ENCODE results near the gene RRP1.

Gene RRP1

DNA sequence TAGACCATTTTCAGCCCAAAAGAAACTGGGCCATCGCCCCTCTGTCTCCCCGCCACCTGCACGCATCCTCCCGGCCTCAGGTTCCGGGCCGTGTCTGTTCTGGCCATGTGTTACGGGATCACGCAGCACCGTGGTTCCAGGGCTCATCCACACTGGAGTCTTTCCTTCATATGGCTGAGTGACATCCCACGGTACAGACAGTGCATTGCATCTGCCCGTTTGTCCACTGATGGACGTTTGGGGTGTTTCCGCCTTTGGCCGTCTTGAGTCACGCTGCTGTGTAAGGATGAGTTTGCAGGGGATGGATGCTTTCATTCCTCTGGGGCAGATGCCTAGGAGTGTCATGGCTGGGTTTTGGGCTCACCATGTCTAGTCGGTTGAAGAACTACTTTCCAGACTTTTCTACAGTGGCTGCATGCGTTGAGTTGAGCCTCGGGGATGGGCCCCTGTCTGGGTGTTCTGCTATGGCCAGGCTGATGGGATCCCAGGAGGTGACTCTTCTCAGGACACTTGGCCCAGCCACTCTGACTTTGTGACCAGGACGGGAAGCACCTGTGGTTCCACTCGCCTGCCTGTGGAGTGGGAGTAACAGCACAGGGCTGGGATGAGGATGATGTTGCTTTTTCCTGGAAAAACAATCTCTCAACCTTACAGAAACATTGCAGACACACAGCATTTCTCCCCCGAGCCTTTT lies 16.8 kb downstream of the RRP1 start:
- TF ChIP-seq Cebpa-rat (IDR thresholded peaks at IDR 0.05) = no peak
- peaks cover 82% of the 10 kb centered on the region for H4K20me1 ChIP-seq
- H3K4me1 ChIP-seq = peaks cover 79% of the 10 kb centered on the region
- peak overlapping the region; percentile 77 for H3K4me2 ChIP-seq
- peak overlapping the region; percentile 34 for H3K9ac ChIP-seq
- peak overlapping the region; percentile 83 for H3K27ac ChIP-seq
- no peaks in the 10 kb centered on the region for H3K9me3 ChIP-seq
- no peak overlapping the region for H3K4me3 ChIP-seq
- H3K27me3 ChIP-seq = no peaks in the 10 kb centered on the region
- peaks cover 36% of the 10 kb centered on the region for H3K36me3 ChIP-seq

DNA sequence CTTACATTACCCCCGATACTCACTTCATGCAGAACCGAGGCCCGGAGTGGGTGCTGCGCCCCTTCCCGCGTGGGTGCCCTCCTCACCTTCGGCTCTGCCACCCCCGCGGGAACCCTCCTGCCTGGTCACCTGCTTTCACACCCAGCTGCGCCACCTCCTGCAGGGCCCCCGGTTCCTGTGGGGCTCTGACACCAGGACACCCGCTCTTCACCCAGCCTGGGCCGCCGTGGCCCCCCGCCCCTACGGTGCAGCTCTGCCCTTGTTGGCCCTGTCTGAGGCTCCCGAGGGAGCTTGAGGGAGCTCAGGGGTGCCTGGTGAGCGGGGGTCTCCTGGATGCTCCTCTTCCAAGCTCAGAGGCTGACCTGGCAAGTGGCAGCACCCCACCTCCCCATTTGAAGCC lies 19.0 kb downstream of the RRP1 start:
- H4K20me1 ChIP-seq = peaks cover 68% of the 10 kb centered on the region
- H3K36me3 ChIP-seq = peaks cover 14% of the 10 kb centered on the region
- H3K9me3 ChIP-seq = no peaks in the 10 kb centered on the region
- TF ChIP-seq Cebpa-rat (IDR thresholded peaks at IDR 0.05) = no peak
- no peaks in the 10 kb centered on the region for H3K27me3 ChIP-seq
- peaks cover 99% of the 10 kb centered on the region for H3K4me1 ChIP-seq
- H3K9ac ChIP-seq = no peak overlapping the region
- H3K4me3 ChIP-seq = no peak overlapping the region
- peak overlapping the region; percentile 56 for H3K27ac ChIP-seq
- peak overlapping the region; percentile 92; the same call in 1 of the 2 replicates for H3K4me2 ChIP-seq

DNA sequence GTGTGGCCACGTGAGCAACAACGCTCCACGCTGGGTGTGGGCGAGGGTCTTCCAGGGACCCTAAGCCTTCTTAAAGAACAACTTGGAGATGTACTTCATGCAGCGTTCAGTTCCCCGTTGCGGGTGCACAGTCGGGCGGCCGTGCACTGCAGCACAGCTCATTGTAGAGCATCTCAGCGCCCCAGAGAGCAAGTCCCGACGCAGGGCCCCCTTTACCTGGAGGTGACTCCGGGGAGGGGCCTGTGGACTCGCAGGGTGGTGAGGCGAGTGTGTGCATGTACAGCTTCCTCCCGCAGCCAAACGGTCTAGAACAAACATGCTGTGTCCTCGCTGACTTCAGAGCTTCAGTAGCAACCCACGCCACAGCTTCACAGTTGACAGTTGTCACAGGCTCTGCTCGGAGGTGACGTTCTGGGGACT lies 19.5 kb downstream of the RRP1 start:
- peaks cover 9% of the 10 kb centered on the region for H3K36me3 ChIP-seq
- peak overlapping the region; percentile 56; the same call in 1 of the 2 replicates for H3K27ac ChIP-seq
- no peak overlapping the region for H3K9ac ChIP-seq
- H3K4me2 ChIP-seq = peak overlapping the region; percentile 92
- no peaks in the 10 kb centered on the region for H3K9me3 ChIP-seq
- TF ChIP-seq Cebpa-rat (IDR thresholded peaks at IDR 0.05) = no peak
- no peak overlapping the region for H3K4me3 ChIP-seq
- peaks cover 97% of the 10 kb centered on the region for H3K4me1 ChIP-seq
- no peaks in the 10 kb centered on the region for H3K27me3 ChIP-seq
- H4K20me1 ChIP-seq = peaks cover 64% of the 10 kb centered on the region

GRCh38 chr21:43809346-43809799 lies 20.0 kb downstream of the RRP1 start:
- Histone ChIP-seq H3K9ac (no peak overlapping the region), H3K4me3 (no peak overlapping the region), H4K20me1 (peaks cover 58% of the 10 kb centered on the region), H3K4me1 (peaks cover 92% of the 10 kb centered on the region), H3K27me3 (no peaks in the 10 kb centered on the region), H3K27ac (peak overlapping the region; percentile 31; the same call in 1 of the 2 replicates), H3K36me3 (peaks cover 4% of the 10 kb centered on the region), H3K9me3 (no peaks in the 10 kb centered on the region), H3K4me2 (peak overlapping the region; percentile 92)
- no peak for TF ChIP-seq Cebpa-rat (IDR thresholded peaks at IDR 0.05)

- Histone ChIP-seq H3K4me3 (no peak overlapping the region), H3K36me3 (no peaks in the 10 kb centered on the region; the same call in 1 of the 2 replicates), H4K20me1 (peaks cover 53% of the 10 kb centered on the region), H3K27ac (peak overlapping the region; percentile 31; the same call in 1 of the 2 replicates), H3K9me3 (no peaks in the 10 kb centered on the region), H3K27me3 (no peaks in the 10 kb centered on the region), H3K4me2 (peak overlapping the region; percentile 92), H3K4me1 (peaks cover 86% of the 10 kb centered on the region), H3K9ac (no peak overlapping the region; the same call in 1 of the 2 replicates)
- no peak for TF ChIP-seq Cebpa-rat (IDR thresholded peaks at IDR 0.05)
Observed at GRCh38 chr21:43809853-43810504, 20.6 kb downstream of the RRP1 start.

- peaks cover 79% of the 10 kb centered on the region for H3K4me1 ChIP-seq
- no peak for TF ChIP-seq Cebpa-rat (IDR thresholded peaks at IDR 0.05)
- H3K4me3 ChIP-seq = peak overlapping the region; percentile 52; the same call in 1 of the 2 replicates
- H3K36me3 ChIP-seq = no peaks in the 10 kb centered on the region; the same call in 1 of the 2 replicates
- H3K27ac ChIP-seq = peak overlapping the region; percentile 68
- H3K9me3 ChIP-seq = no peaks in the 10 kb centered on the region
- H4K20me1 ChIP-seq = peaks cover 52% of the 10 kb centered on the region
- peak overlapping the region; percentile 58; the same call in 1 of the 2 replicates for H3K9ac ChIP-seq
- peak overlapping the region; percentile 92 for H3K4me2 ChIP-seq
- H3K27me3 ChIP-seq = no peaks in the 10 kb centered on the region
Observed at GRCh38 chr21:43810505-43811261, 21.3 kb downstream of the RRP1 start.

DNA sequence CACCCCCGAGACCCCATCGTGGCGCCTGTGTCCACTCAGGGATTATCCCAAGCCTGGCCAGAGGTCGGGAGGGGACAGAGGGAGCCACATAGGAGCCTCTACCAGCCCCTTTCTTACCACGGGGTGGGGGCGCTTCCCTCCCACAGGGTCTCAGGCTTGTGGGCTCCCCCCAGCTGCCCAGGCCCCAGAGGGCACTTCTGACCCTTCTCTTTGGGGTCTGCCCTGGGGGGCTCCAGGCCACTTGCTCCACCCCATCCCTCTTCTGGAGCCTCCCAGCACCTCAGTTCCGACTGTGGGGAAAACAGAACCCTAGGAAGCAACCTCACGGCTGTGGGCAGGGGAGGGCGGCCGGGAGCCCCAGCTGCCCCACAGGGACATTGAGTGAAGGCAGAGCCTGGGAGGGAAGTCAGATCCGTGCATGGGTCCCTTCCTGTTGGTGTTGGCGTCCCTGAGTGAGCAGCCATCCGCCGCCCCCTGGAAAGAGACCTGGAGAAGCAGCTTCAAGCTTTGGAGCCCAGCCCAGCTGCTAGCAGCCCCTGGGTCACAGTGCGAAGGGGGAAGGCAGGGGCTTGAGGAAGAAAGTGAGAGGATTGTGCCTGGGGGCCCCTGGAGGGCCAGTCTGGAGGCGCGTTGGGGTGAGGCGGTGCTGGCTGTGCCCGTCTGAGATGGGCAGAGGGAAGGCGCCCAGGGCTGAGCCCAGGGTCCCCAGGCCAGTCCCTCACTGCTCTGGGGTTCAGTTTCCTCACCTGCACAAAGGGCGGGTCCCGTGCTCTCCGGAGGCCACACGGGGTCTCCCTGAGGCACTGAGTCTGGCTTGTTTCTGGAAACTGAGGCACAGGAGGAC lies 22.1 kb downstream of the RRP1 start:
- Histone ChIP-seq H3K4me1 (peaks cover 71% of the 10 kb centered on the region), H3K9me3 (no peaks in the 10 kb centered on the region), H3K4me2 (peak overlapping the region; percentile 92), H3K4me3 (peak overlapping the region; percentile 52), H4K20me1 (peaks cover 44% of the 10 kb centered on the region), H3K27me3 (no peaks in the 10 kb centered on the region), H3K36me3 (no peaks in the 10 kb centered on the region; the same call in 1 of the 2 replicates), H3K27ac (peak overlapping the region; percentile 68), H3K9ac (peak overlapping the region; percentile 58)
- no peak for TF ChIP-seq Cebpa-rat (IDR thresholded peaks at IDR 0.05)

DNA sequence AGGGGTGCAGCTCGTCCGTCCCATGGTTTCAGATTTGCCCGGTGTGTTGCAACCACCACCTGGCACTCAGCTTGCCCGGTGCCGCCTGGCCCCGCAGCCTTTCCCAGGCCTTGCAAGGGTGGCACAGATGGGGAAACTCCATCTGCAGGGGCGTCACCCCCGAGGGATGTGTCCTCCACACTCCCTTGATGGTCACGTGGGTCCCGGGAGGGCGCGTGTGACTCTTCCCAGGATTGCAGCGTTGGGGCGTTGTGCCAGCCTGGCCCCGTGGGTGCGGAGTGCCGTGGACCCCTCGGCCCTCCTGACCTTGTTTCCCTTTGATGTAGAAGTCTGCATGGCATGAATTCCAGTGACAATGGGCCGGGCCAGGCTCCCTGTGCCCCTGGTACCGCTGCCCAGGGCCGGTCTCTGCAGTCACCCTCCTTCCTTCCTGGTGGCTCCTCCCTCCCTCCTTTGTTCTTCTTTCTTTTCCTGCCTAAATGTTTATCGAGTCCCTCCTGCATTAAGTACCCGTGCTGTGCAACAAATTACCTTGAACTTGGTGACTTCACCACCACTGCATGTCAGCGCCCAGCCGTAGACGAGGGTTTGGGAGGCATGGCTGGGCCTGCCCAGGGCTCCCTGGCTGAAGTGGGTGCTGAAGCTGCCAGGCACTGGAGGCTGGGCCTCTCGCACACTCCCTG lies 22.9 kb downstream of the RRP1 start:
- Histone ChIP-seq H3K9ac (peak overlapping the region; percentile 58; the same call in 1 of the 2 replicates), H3K36me3 (no peaks in the 10 kb centered on the region; the same call in 1 of the 2 replicates), H4K20me1 (peaks cover 36% of the 10 kb centered on the region), H3K9me3 (no peaks in the 10 kb centered on the region), H3K4me3 (peak overlapping the region; percentile 52), H3K4me2 (peak overlapping the region; percentile 92), H3K4me1 (peaks cover 71% of the 10 kb centered on the region), H3K27ac (peak overlapping the region; percentile 68), H3K27me3 (no peaks in the 10 kb centered on the region)
- peak; percentile 64; the same call in 1 of the 2 replicates for TF ChIP-seq Cebpa-rat (IDR thresholded peaks at IDR 0.05)
